ENCODE measurements around the gene ZNF639.

Gene ZNF639

DNA sequence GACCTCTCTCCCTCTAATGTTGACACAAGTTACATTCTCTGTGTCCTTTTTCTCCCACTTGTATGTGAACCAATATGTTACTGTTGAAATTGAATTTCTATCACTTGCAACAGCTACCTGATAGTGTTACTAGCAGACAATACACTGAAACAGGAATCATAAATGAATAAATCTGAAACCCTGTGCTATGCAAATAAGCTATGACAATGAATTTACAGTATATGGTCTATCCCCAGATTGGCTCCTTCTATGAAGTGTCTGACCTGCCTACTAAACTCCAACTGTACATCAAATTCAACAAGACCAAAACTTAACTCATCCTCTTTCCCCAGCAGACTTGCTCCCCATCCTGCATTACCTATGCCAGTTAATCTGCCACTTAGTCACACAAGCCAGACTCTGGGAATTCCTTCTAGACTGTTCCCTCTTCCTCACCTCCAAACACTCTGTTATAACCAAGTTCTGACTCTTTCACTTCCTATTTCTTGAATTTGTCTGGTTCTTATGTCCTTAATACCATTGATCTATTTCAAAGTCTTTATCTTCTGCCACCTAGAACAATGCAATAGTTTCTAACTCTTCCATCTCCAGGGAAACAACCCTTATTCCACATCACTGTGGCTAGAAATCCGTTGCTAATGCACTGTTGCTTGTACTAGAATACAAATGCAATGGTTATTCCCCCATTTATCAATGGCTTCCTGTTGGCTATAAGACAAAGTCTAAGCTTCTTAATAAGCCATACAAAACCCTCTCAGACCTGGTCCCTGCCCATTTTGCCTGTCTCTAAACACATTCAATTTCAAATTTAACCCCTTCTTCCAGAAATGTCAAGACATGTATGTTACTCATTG, 13.4 kb upstream of the ZNF639 start:
- H3K4me3 ChIP-seq (ENCODE audit: low read depth, low read length): no peak overlapping the region

DNA sequence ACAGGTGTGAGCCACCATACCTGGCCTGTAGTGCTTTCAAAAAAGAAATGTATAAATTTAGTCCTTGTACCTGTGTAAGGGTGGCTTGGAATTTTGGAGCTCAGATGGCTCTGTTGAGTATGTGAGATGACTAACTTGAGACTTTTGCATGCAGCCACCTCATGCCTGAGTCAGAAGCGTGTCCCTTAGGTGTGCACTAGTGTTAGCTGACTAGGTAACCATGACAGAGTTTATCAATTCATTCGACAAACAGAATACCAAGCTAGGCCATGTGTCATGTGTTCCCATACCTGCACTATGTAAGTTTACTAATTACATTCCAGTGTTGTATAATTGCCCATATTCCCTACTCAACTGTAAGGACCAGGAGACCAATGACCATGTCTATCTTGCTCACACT, 4.0 kb upstream of the ZNF639 start:
- no peak overlapping the region for H3K4me3 ChIP-seq (ENCODE audit: low read depth, low read length)

DNA sequence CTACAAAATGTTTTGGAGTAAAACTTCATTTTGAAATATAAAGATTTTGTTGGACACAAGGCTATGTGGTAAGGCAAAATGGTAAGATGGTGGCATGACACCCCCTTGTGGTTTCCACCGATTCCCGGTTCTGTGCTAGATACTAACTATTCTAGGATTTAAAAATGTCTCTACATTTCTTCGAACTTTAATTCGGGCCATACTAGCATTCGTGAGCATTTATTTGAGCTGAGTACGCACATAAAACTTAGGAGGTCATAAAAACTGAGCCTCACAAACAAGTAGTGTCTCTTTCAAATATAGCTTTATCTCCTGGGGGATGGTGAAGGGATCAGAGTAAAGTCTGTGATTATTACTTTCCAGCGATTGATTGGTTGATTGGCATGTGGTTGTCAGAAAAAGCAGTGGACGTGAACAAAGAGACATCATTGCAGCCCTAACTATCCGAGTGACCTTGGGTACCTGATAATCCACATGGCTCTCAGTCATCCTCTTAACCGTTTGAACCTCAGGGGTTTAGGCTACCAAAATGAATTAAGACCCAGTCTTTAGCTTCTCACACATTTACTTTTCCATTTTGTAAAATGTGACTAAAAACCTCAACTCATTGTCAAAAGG, 1.1 kb upstream of the ZNF639 start:
- no peak overlapping the region for H3K4me3 ChIP-seq (ENCODE audit: low read depth, low read length)

DNA sequence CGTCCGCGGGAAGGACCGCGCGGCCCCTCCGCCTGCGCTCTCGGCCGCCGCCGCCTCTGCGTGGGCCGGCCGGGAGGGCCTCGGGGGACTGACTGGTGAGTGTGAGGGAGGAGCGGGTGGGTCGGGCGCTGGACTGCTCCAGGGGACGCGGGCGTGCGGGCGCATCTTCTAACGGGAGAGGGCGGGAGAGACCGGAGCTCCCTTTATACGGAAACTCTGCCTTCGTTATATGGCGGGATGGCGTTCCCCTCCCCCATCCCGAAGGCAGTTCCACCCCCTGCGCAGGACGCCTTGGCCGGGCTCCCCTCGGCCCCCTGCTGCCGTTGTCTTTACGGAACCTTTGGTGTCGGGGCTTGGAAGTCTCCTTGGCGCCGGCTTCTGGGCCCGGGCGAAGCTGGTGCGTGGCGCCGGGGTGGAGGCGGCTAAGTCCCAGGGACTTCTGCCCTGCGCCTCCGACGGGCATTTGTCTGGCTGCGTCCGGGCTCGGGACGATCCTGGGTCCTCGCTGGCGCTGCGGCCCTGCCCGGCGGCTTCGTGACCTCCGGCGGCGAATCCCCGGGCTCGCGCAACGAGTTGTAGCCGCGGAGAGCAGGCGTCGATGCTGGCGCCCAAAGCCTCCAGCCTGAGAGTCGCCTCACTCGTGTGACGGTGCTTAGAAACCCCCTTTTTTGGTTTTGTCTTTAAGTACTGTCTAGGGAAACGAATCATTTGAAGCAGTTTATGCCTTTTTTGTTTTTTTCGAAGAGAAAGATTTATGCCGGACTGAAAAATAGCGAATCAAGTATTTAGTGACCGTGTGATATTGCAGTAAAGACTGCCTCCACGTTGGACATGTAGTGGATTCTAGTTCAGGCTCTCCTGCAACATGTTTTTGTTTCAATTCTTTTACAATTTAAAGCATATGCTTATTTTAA, 623 bp downstream of the ZNF639 start:
- peak overlapping the region; percentile 84 for H3K4me3 ChIP-seq (ENCODE audit: low read depth, low read length)

DNA sequence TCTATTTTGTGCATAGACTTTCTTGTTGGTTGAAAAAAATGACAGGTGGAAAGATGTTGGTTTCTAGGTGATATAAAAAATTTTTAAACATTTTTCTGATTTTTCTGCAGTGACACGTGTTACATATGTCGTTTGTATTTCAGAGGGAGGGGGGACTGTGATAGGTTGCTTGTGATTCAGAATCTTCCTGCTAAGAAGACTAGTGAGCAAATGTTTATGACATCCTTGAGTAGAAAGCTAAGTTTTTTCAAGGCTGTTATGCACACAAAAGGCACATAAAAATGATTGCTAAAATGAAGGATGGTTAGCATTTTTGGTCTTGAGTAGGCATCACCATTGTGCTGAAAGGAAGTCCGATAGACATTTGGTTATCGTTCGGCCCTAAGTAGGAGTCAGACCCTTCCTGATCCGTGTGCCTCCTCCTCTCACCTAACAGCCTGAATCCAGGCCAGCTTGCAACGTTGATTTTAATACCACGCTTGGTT, 1.5 kb downstream of the ZNF639 start:
- peak overlapping the region; percentile 84 for H3K4me3 ChIP-seq (ENCODE audit: low read depth, low read length)

DNA sequence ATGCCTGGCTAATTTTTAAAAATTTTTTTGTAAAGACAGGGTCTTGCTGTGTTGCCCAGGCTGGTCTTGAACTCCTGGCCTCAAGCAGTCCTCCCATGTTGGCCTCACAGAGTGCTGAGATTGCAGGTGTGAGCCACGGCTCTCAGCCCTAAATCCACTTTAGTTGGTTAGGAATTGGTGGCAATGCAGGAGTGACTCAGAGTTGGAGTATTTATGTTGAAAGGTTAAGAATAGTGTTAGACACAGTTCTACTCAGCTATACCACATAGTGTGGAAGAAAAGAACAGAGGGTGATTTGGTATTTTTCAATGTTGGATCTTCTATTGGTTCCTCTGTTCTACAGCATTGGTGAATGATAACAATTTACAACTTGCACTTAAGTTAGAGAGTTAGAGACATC, 7.6 kb downstream of the ZNF639 start:
- H3K4me3 ChIP-seq (ENCODE audit: low read depth, low read length): no peak overlapping the region

DNA sequence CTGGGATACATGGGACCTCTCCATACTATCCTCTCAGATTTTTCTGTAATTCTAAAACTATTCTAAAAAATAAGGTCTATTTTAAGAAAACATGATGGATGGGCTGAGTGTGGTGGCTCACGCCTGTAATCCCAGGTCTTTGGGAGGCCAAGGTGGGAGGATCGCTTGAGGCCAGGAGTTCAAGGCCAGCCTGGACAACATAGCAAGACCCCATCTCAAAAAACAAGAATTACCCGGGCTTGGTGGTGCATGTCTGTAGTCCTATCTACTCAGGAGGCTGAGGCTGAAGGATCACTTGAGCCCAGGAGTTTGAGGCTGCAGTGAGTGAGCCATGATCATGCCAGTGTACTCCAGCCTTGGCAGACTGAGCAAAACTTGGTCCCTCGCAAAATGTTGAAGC, 9.4 kb downstream of the ZNF639 start:
- no peak overlapping the region for H3K4me3 ChIP-seq (ENCODE audit: low read depth, low read length)

DNA sequence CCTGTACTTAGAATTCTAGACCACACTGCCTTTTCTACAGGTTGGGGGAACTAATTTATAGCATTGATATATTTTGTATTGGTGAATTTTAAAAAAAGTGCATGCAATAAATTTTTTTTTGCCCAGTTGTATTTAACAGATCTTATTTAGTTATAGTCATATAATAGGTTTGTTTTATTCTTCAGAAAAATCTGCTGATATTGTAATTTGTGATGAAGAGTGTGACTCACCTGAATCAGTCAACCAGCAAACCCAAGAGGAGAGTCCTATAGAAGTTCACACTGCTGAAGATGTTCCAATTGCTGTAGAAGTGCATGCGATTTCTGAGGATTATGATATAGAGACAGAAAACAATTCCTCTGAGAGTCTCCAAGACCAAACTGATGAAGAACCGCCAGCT, 10.3 kb downstream of the ZNF639 start:
- H3K4me3 ChIP-seq (ENCODE audit: low read depth, low read length): no peak overlapping the region

DNA sequence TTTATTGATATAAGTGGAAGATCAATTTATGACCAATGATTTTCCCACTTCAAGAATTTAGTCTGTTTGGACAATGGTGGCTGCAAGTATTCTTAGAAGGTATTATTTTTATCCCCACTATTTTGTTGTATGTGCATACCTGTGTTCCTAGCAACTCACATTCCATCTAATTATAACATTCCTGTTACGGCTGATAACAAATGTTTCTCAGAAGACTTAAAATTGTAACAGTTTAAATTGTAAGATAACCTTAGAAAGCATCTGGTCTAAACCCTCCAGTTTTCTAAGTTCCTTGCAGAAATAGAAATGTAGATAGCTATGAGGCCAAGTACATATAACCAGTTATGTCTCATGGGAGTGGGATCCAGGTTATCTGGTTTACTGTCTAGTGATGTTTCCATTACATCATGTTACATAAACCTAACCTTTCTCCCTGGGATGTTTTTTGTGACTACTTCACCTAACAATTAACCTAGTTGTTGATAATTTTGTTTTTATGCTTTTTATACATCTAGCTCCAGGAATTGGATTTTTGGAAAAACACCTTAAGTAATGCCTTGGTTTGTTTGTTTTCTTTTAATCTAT, 13.6 kb downstream of the ZNF639 start:
- H3K4me3 ChIP-seq (ENCODE audit: low read depth, low read length): no peak overlapping the region

DNA sequence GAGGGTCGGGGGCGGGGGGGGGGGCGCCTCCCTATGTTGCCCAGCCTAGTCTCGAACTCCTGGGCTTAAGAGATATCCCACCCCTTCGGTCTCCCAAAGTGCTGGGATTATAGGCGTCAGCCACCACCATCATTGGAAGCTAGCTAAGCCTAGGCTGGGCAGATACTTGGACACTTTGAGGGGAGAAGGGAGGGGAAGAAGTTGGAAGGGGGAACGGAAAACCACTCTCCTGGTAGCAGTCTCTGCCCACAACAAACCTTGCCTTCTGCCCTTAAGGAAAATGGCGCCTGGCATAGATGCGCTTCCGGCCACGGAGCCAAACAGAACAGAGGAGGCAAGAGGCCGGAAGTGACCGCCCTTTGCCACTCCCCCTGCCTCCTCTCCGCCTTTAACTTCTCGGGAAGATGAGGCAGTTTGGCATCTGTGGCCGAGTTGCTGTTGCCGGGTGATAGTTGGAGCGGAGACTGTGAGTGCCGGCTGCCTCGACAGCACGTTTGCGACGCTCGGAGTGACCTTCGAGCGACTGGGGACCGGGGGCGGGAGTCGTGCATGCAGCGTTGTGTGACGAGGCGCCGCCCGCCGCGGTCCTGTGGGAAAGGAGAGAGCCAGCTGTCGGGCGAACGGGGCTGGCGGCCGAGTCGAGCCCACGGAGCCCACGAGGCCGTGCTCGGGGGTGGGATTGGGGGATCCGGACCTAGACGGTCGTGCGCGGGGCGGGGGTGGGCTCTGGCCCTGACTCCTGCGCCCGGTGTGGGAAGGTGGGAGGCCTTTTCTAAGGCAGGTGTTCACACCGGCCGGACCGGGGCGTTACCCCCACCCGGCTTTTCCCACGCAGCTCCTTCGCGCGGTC, 24.7 kb downstream of the ZNF639 start, which contains the start of gene MFN1:
MFN1 (plus strand) TSS at position 365 of the 850 bp plus-strand sequence. CDS start 1,143 bp downstream, outside the sequence.
- H3K4me3 ChIP-seq (ENCODE audit: low read depth, low read length): peak within 1 kb of the TSS; percentile 83

DNA sequence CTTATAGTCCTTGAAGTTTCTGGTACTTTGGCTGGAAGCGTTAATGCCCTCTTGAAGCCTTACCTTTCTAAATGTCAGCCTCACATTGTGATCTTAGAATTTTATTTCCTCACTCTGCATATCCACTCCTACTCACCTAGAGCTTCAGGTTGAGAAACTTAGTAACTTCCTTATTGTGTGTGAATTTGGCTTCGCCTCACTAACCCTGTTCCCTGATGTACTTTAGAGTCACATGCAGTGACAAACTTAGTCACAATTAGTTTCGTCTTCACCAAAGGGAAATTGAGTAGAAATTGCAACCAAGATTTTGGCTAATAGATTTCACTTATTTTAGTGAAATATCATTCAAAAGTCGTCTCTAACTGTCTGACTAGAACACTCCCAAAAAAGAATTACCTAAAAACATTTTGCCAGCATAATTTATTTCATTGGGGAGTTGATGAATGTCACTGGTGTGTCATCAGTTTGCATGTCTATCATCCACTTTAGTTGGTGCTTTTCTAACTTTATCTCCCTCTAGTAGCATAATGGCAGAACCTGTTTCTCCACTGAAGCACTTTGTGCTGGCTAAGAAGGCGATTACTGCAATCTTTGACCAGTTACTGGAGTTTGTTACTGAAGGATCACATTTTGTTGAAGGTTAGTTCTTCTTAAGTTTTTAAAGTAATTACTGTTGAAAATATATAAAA, 25.6 kb downstream of the ZNF639 start:
- H3K4me3 ChIP-seq (ENCODE audit: low read depth, low read length): peak overlapping the region; percentile 83

DNA sequence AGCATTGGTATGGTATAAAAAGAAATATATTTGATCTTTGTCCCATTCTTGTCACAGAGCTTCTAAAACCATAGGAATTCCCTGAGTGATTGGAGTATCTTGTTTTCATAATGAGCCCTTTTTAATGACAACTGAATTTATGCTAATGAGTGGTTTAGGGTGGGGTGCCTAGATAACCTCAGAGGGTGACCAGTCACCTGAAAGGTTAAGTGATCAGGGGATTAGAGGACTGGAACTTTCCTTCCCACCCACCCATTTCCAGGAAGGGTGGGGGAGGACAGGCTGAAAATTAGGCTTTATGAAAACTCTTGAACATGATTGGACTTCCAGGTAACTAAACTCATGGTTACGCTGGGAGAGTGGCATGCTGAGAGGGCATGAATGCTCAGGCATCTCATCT, 33.2 kb downstream of the ZNF639 start:
- no peak overlapping the region for H3K4me3 ChIP-seq (ENCODE audit: low read depth, low read length)

DNA sequence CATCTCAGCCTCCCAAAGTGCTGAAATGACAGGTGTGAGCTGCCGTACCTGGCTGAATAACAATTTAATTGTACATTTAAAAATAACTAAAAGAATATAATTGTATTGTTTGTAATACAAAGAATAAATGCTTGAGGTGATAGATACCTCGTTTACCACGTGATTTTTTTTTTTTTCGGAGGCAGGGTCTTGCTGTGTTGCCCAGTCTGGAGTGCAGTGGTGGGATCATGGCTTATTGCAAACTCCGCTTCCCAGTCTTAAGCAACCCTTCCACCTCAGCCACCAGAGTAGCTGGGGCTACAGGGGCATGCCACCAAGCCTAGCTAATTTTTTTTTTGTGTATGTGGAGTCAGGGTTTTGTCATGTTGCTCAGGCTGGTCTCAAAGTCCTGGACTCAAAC, 40.5 kb downstream of the ZNF639 start:
- no peak overlapping the region for H3K4me3 ChIP-seq (ENCODE audit: low read depth, low read length)

DNA sequence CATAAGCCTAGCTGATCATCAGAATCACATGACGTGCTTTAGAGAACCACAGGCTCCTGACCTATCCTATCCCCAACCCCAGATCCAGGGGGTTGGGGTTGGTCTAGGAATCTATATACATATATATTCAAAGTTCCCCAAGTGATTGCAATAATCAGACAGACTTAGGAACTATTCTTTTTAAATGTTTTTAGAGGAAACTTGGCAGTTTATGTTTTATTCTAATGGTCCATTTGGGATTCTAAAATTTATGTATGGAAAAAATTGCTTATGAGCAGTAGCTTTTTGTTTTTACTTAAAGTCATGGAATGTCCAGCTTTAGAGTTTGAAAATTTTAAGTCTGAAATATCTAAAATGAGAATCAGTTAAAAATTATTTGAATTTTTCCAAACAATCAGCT, 46.8 kb downstream of the ZNF639 start:
- no peak overlapping the region for H3K4me3 ChIP-seq (ENCODE audit: low read depth, low read length)

DNA sequence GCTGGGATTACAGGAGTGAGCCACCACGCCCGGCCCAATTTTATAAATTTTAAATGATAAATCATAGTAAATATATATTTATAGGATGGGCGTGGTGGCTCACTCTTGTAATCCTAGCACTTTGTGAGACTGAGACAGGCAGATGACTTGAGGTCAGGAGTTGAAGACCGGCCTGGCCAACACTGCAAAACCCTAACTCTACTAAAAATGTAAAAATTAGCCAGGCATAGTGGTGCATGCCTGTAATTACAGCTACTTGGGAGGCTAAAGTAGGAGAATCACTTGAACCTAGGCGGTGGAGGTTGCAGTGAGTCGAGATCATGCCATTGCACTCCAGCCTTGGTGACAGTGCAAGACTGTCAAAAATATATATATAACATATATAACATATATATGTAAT, 51.1 kb downstream of the ZNF639 start:
- no peak overlapping the region for H3K4me3 ChIP-seq (ENCODE audit: low read depth, low read length)

DNA sequence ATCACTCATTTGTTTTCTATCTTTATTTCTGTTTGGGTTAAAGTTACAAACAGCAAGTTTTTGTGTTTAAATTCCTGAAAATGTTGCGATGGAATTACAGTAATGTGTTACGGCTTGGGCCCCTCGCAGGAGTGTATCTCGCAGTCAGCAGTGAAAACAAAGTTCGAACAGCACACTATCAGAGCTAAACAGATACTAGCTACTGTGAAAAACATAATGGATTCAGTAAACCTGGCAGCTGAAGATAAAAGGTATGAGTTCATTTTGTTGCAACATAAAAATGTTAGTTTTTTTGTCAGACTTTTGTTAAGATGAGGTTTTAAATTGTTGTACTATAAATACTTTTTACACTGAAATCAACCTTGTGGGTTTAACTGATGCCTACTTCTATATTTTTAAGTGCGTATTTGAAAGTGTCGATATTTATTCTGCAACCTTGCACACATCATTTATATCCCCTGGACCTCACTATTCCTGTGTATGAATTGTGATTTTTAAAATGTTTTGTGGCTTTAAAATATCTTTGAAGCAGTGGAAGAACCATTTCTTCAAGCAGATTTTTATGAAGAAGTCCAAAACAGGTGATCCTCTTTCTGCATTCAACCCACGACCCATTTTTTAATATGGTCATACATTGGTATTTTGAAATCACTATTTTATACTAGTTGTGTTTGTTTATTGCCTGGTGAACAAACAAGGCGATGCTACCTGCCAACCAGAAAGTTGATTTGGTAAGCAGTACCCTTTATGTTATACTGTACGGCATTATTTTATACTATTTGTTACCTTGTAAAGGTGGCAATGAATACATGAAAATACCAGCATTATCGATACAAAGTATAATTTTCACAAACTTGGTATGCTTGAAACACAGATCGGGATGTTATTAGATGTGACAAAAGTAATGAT, 52.5 kb downstream of the ZNF639 start:
- H3K4me3 ChIP-seq (ENCODE audit: low read depth, low read length): no peak overlapping the region

DNA sequence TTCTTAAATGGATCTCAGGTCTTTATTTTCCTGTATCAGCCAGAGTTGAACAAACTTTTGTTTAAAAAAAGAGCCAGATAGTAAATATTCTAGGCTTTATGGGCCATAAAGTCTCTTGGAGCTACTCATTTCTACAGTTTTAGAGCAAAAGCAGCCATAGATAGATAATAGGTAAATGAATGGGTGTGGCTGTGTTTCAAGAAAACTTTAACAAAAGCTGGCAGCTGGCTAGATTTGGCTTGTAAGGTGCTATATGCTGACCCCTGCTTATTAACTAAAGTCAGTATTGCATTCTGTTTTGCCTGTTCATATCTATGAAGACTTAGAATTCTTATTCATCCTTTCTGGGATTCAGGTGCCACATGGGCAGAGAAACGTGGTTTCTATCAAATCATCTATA, 53.6 kb downstream of the ZNF639 start:
- H3K4me3 ChIP-seq (ENCODE audit: low read depth, low read length): no peak overlapping the region

Measured in iPS-11a (cell line).